Measurements from ENCODE around the gene CCT3.
"Not testable (repeated sequence)": the region's sequence is repeated elsewhere in the genome, so short reads cannot be mapped to it uniquely, and the experiment has no call there.

CCT3 gene

DNA sequence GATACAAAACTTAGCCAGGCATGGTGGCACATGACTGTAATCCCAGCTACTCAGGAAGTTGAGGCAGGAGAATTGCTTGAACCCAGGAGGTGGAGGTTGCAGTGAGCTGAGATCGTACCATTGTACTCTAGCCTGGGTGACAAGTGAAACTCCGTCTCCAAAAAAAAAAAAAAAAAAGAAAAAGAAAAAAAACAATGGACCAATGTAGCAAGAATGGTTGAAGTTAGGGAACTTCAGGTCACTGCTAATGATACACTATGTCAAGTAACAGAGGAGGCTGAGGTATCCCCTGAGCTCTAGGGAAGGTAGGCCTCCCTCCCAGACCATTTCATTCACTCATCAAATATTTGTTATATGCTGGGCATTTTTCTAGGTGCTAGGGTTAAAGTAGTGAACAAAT, 7.9 kb upstream of the CCT3 start:
- H3K4me1 ChIP-seq (ENCODE audit: control insufficient read depth, insufficient read depth, low read length); H3K36me3 ChIP-seq (ENCODE audit: control insufficient read depth, insufficient read depth, low read length); H3K9ac ChIP-seq (ENCODE audit: low read depth, low read length); H3K4me3 ChIP-seq (ENCODE audit: low read depth, low read length); H3K9me3 ChIP-seq (ENCODE audit: control insufficient read depth, insufficient read depth, low read length); H3K27me3 ChIP-seq (ENCODE audit: control insufficient read depth, insufficient read depth, low read length): not testable (repeated sequence)

DNA sequence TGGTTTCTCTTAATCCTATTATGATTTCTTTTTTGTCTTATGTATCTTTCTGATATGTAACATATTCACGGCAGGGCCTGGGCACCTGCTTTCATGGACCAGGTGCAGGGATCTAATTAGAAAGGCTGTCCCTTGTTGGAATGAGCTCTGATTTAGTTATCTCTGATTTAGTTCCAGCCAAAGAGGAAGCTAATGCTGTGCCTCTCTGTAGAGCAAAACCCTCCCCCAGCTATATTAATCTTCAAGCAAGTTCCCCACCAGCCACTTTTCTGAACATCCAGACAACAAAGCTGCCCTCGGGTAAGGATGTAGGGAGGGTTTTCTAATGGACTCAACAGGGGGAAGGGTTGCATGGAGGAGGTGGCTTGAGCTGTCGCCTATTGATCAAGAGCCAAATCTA, 6.3 kb upstream of the CCT3 start:
- no peak overlapping the region for H3K9ac ChIP-seq (ENCODE audit: low read depth, low read length)
- H3K9me3 ChIP-seq (ENCODE audit: control insufficient read depth, insufficient read depth, low read length): no peaks in the 10 kb centered on the region
- no peaks in the 10 kb centered on the region for H3K36me3 ChIP-seq (ENCODE audit: control insufficient read depth, insufficient read depth, low read length)
- H3K27me3 ChIP-seq (ENCODE audit: control insufficient read depth, insufficient read depth, low read length): no peaks in the 10 kb centered on the region
- no peaks in the 10 kb centered on the region for H3K4me1 ChIP-seq (ENCODE audit: control insufficient read depth, insufficient read depth, low read length)
- no peak overlapping the region for H3K4me3 ChIP-seq (ENCODE audit: low read depth, low read length)

DNA sequence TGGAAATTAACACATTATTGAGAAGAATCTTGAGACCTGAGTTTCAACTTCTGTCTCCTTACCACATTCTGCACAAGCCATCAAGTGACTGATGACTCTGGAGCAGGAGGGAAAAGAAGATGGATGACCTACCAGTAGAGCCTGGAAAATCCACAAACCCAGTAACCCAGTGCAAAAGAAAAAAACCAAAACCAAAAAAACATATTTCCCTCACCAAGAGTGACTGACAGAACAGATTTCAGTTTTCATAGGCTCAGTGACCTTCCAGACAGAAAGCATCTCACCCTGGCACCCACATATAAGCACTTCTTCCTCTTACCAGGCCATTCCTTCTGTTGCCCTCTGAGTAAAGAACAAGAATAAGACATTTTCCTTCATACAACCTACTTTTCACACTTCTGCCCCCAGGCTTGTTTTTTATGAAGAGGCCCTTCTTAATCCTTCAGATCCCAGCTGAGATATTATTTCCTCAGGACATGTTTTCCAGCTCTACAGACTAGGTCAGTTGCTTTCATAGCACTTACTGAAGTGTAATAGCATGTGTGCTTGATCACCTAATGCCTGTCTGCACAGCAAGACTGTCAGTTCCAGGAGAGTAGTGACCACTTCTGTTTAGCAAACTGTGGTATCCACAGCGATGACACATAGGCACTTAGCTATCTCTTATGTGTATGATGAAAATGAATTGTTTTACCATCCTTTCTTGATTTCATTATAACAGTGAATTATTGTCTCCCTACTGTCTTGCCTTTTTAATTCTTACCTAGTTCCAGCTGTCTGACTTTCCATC, 4.3 kb upstream of the CCT3 start:
- no peak overlapping the region for H3K9ac ChIP-seq (ENCODE audit: low read depth, low read length)
- H3K4me3 ChIP-seq (ENCODE audit: low read depth, low read length): no peak overlapping the region
- H3K4me1 ChIP-seq (ENCODE audit: control insufficient read depth, insufficient read depth, low read length): no peaks in the 10 kb centered on the region
- no peaks in the 10 kb centered on the region for H3K27me3 ChIP-seq (ENCODE audit: control insufficient read depth, insufficient read depth, low read length)
- H3K9me3 ChIP-seq (ENCODE audit: control insufficient read depth, insufficient read depth, low read length): no peaks in the 10 kb centered on the region
- H3K36me3 ChIP-seq (ENCODE audit: control insufficient read depth, insufficient read depth, low read length): no peaks in the 10 kb centered on the region

DNA sequence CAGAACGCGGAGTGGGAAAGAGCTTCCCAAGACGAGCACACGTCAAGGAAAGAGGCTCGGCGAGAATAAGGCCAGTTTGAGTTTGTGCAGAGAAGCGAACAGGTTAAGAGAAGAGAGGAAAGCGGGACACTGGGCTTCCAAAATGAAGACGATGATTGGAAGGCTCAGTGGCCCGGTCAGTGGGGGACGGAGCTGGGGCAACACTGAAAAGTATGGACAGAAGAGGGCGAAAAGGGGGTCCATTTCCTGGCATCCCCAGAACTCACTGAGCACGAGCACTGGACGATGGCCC, 258 bp downstream of the CCT3 start:
- Histone ChIP-seq H3K27me3 (ENCODE audit: control insufficient read depth, insufficient read depth, low read length) (no peaks in the 10 kb centered on the region), H3K9me3 (ENCODE audit: control insufficient read depth, insufficient read depth, low read length) (no peaks in the 10 kb centered on the region), H3K36me3 (ENCODE audit: control insufficient read depth, insufficient read depth, low read length) (peaks cover 17% of the 10 kb centered on the region), H3K4me1 (ENCODE audit: control insufficient read depth, insufficient read depth, low read length) (peaks cover 3% of the 10 kb centered on the region), H3K4me3 (ENCODE audit: low read depth, low read length) (peak overlapping the region; percentile 93), H3K9ac (ENCODE audit: low read depth, low read length) (peak overlapping the region; percentile 82)

DNA sequence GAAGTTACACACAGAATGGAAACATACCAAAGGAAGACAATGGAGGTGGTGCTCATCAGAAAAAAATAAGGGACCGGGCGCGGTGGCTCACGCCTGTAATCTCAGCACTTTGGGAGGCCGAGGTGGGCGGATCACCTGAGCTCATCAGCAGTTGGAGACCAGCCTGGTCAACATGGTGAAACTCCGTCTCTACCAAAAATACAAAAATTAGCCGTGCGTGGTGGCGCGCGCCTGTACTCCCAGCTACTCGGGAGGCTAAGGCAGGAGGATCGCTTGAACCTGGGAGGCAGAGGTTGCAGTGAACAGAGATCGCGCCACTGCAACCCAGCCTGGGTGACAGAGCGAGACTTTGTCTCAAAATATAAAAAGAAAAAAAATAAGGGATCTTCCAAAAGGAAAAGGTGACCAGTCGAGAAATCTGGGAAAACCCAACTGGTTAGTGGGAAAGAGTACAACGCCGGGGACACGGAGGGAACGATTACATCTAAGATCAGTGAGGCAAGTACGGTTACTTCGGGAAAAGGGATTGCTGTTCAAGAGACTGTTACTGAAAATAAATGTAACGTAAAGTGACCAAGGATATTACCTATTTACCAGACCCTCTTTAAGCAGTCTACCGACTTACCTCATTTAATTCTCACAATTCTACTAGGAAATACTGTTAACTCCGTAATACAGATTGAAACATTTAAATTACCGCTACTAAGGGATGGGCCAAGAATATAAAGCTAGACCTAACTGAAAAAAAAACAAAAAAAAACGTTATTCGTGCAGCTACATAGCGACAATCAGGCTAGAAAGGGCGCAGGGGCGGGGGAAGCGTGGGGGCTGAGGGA, 822 bp downstream of the CCT3 start:
- Histone ChIP-seq H3K9me3 (ENCODE audit: control insufficient read depth, insufficient read depth, low read length) (no peaks in the 10 kb centered on the region), H3K4me1 (ENCODE audit: control insufficient read depth, insufficient read depth, low read length) (peaks cover 3% of the 10 kb centered on the region), H3K9ac (ENCODE audit: low read depth, low read length) (peak overlapping the region; percentile 82), H3K27me3 (ENCODE audit: control insufficient read depth, insufficient read depth, low read length) (no peaks in the 10 kb centered on the region), H3K36me3 (ENCODE audit: control insufficient read depth, insufficient read depth, low read length) (peaks cover 22% of the 10 kb centered on the region), H3K4me3 (ENCODE audit: low read depth, low read length) (peak overlapping the region; percentile 93)

DNA sequence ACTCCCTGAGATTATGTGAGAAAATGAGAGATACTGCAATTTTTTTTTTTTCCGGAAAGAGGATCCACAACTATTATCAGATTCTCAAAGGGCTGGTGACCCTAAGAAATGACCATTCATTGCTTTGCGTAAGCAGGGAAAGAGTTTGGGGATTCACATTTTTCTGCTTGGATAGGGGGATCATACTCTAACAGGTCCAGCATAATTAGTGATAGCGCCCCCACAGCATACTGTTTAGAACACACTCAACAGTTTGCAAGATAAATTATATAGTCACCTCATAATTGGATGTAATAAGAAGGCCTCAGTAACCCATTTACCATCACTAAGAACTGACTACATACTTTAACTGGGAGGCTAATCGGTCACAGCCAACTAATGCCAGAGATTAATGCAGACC, 1.9 kb downstream of the CCT3 start:
- Histone ChIP-seq H3K27me3 (ENCODE audit: control insufficient read depth, insufficient read depth, low read length) (no peaks in the 10 kb centered on the region), H3K9ac (ENCODE audit: low read depth, low read length) (no peak overlapping the region), H3K36me3 (ENCODE audit: control insufficient read depth, insufficient read depth, low read length) (peaks cover 31% of the 10 kb centered on the region), H3K9me3 (ENCODE audit: control insufficient read depth, insufficient read depth, low read length) (no peaks in the 10 kb centered on the region), H3K4me3 (ENCODE audit: low read depth, low read length) (peak overlapping the region; percentile 93), H3K4me1 (ENCODE audit: control insufficient read depth, insufficient read depth, low read length) (peaks cover 3% of the 10 kb centered on the region)

DNA sequence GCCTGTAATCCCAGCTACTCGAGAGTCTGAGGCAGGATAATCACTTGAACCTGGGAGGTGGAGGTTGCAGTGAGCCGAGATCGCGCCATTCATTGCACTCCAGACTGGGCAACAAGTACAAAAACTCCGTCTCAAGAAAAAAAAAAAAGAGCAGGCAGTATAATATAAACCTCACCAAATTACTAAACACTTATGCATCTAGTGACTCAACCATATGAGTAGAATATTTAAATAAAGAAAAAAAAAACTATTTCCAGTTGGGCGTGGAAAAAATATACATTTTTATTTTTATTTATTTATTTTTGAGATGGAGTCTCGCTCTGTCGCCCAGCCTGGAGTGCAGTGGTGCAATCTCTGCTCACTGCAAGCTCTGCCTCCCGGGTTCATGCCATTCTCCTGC, 14.9 kb downstream of the CCT3 start:
- H3K4me3 ChIP-seq (ENCODE audit: low read depth, low read length); H3K9me3 ChIP-seq (ENCODE audit: control insufficient read depth, insufficient read depth, low read length); H3K27me3 ChIP-seq (ENCODE audit: control insufficient read depth, insufficient read depth, low read length); H3K4me1 ChIP-seq (ENCODE audit: control insufficient read depth, insufficient read depth, low read length); H3K9ac ChIP-seq (ENCODE audit: low read depth, low read length): not testable (repeated sequence)
- H3K36me3 ChIP-seq (ENCODE audit: control insufficient read depth, insufficient read depth, low read length): peaks cover 59% of the 10 kb centered on the region

DNA sequence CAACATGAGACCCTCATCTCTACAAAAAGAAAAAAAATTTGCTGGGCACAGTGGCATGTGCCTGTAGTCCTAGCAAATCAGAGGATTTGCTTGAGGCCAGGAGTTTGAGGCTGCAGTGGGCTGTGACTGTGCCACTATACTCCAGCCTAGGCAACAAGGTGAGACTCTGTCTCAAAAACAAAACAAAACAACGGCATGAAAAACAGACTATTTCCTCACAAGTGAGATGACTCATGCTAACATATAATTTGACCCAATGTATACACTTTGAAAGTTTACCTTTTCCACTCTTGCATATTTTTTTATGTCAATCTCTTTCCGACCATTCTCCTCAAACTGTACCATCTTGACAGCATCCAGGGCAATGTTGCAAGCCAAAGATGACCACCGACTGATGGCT, 17.5 kb downstream of the CCT3 start:
- H3K36me3 ChIP-seq (ENCODE audit: control insufficient read depth, insufficient read depth, low read length): peaks cover 75% of the 10 kb centered on the region
- no peak overlapping the region for H3K9ac ChIP-seq (ENCODE audit: low read depth, low read length)
- no peaks in the 10 kb centered on the region for H3K4me1 ChIP-seq (ENCODE audit: control insufficient read depth, insufficient read depth, low read length)
- no peak overlapping the region for H3K4me3 ChIP-seq (ENCODE audit: low read depth, low read length)
- H3K9me3 ChIP-seq (ENCODE audit: control insufficient read depth, insufficient read depth, low read length): no peaks in the 10 kb centered on the region
- H3K27me3 ChIP-seq (ENCODE audit: control insufficient read depth, insufficient read depth, low read length): no peaks in the 10 kb centered on the region

DNA sequence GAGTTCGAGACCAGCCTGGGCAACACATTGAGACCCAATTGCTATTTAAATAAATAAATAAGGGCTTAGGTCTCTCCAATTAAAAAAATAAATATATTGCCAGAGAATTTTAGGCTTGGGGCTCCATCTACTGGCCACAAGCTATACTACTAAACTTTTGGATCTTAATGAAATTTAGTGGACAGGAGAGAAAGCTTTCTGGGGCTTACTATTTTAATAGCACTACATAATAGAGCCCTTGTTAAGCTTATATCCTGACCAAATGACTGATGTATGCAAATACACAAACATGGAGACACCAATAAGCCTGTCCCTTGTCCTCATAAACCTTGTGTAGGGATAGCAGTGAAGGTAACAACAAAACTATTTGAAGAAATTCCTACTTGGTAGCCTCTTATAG, 18.4 kb downstream of the CCT3 start:
- H3K9ac ChIP-seq (ENCODE audit: low read depth, low read length): no peak overlapping the region

DNA sequence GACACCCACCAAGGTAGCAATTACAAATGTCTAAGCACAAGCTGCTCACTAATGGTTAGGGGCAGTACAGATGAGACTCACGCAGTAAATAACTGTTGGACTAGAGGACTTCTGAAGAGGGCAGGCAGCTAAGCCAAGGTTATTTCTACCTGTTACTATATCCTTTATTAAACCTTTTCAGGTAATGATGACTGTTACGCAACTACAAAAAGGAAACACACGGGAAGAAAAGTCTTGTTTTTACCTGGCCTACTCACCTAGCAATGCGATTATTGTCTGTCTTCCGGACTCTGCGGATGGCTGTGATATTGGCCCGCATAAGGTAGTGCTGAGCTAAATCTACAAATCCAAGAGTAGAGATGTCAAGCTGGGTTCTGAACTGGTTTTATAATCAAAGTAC, 21.2 kb downstream of the CCT3 start:
- H3K4me1 ChIP-seq (ENCODE audit: control insufficient read depth, insufficient read depth, low read length): no peaks in the 10 kb centered on the region
- H3K9me3 ChIP-seq (ENCODE audit: control insufficient read depth, insufficient read depth, low read length): no peaks in the 10 kb centered on the region
- H3K27me3 ChIP-seq (ENCODE audit: control insufficient read depth, insufficient read depth, low read length): no peaks in the 10 kb centered on the region
- H3K36me3 ChIP-seq (ENCODE audit: control insufficient read depth, insufficient read depth, low read length): peaks cover 76% of the 10 kb centered on the region
- H3K4me3 ChIP-seq (ENCODE audit: low read depth, low read length): no peak overlapping the region
- H3K9ac ChIP-seq (ENCODE audit: low read depth, low read length): no peak overlapping the region

More for the DNA sequence above, 18.4 kb downstream of the CCT3 start:
- Histone ChIP-seq H3K27me3 (ENCODE audit: control insufficient read depth, insufficient read depth, low read length) (no peaks in the 10 kb centered on the region), H3K4me1 (ENCODE audit: control insufficient read depth, insufficient read depth, low read length) (no peaks in the 10 kb centered on the region), H3K9me3 (ENCODE audit: control insufficient read depth, insufficient read depth, low read length) (no peaks in the 10 kb centered on the region), H3K4me3 (ENCODE audit: low read depth, low read length) (no peak overlapping the region), H3K36me3 (ENCODE audit: control insufficient read depth, insufficient read depth, low read length) (peaks cover 71% of the 10 kb centered on the region)

DNA sequence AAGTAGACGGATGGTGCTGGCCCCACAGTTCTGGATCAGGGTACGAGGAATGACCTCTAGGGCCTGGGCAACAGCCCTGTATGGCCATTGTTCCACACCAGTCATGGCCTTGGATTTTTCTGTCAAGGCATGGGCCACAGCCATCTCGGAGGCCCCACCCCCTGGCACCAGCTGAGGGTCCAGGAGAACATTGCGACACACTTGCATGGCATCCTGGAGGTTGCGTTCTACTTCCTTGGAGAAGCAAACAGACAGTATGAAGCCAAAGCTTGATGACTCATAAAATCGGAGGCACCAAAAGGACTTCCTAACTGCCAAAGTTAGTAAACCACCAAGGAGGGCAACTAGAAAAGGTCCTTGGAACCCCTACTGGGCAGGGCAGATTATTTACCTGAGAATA, 27.1 kb downstream of the CCT3 start:
- H3K9ac ChIP-seq (ENCODE audit: low read depth, low read length): no peak overlapping the region

DNA sequence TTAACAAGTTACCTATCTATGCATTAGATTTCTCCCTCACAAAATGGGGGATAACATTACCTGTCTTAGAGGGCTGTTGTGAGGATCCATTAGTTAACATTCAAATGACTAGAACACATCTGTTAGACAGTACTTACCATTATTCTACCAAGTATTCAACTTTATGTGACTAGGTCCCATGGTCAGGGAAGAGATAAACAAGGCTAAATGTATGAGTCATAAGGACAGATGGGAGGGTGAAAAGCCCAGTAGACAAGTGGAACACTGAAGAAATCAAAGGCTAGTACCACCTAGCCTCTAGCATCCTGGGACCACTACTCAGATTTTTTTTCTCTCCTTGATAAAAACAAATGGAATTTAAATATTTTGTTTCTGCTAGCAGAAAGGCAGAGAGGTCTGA, 30.0 kb downstream of the CCT3 start:
- Histone ChIP-seq H3K36me3 (ENCODE audit: control insufficient read depth, insufficient read depth, low read length) (peaks cover 45% of the 10 kb centered on the region), H3K4me3 (ENCODE audit: low read depth, low read length) (no peak overlapping the region), H3K9me3 (ENCODE audit: control insufficient read depth, insufficient read depth, low read length) (no peaks in the 10 kb centered on the region), H3K27me3 (ENCODE audit: control insufficient read depth, insufficient read depth, low read length) (no peaks in the 10 kb centered on the region), H3K9ac (ENCODE audit: low read depth, low read length) (no peak overlapping the region), H3K4me1 (ENCODE audit: control insufficient read depth, insufficient read depth, low read length) (no peaks in the 10 kb centered on the region)

More for the DNA sequence above, 27.1 kb downstream of the CCT3 start:
- Histone ChIP-seq H3K36me3 (ENCODE audit: control insufficient read depth, insufficient read depth, low read length) (peaks cover 62% of the 10 kb centered on the region), H3K4me1 (ENCODE audit: control insufficient read depth, insufficient read depth, low read length) (no peaks in the 10 kb centered on the region), H3K9me3 (ENCODE audit: control insufficient read depth, insufficient read depth, low read length) (no peaks in the 10 kb centered on the region), H3K27me3 (ENCODE audit: control insufficient read depth, insufficient read depth, low read length) (no peaks in the 10 kb centered on the region), H3K4me3 (ENCODE audit: low read depth, low read length) (no peak overlapping the region)

All from iPS-15b (cell line).